H9 (cell line): ENCODE results near the gene KCNJ1. TPM values are rescaled to one million over a fixed set of nuclear protein-coding genes. Genes with fewer than 3 reads are reported as not detected.

Experiments
- DNase-seq: peaks from one replicate; pipeline ENCODE4 v3.0.0-alpha.2; 2017
- H2AFZ ChIP-seq: one replicate; pipeline ENCODE4 v1.6.1; 2013; ENCODE audit warnings: mild to moderate bottlenecking, low read length, control low read depth, moderate library complexity
- H2AK5ac ChIP-seq: 2 replicates; pipeline ENCODE4 v1.6.1; 2013; ENCODE audit warnings: low read length, control low read depth, mixed read lengths; ENCODE audit not compliant: insufficient read length
- H2BK120ac ChIP-seq: one replicate; pipeline ENCODE4 v1.6.1; 2013; ENCODE audit warnings: low read depth, mild to moderate bottlenecking, low read length, control low read depth, inconsistent platforms; ENCODE audit not compliant: poor library complexity, severe bottlenecking
- H2BK12ac ChIP-seq: 2 replicates; pipeline ENCODE4 v1.6.1; 2013; ENCODE audit warnings: low read length, control low read depth, mixed read lengths, low read depth; ENCODE audit not compliant: insufficient read length
- H2BK15ac ChIP-seq: 2 replicates; pipeline ENCODE4 v1.6.1; 2013; ENCODE audit warnings: low read depth, low read length, control low read depth
- H2BK20ac ChIP-seq: one replicate; pipeline ENCODE4 v1.6.1; 2013; ENCODE audit warnings: low read depth, mild to moderate bottlenecking, low read length, control low read depth, inconsistent platforms; ENCODE audit not compliant: poor library complexity, severe bottlenecking
- H2BK5ac ChIP-seq: 2 replicates; pipeline ENCODE4 v1.6.1; 2013; ENCODE audit warnings: low read length, control low read depth, mixed read lengths; ENCODE audit not compliant: insufficient read length
- H3K14ac ChIP-seq: 2 replicates; pipeline ENCODE4 v1.6.1; 2013; ENCODE audit warnings: low read length, control low read depth; ENCODE audit not compliant: insufficient read depth
- H3K18ac ChIP-seq: 2 replicates; pipeline ENCODE4 v1.6.1; 2013; ENCODE audit warnings: low read depth, mild to moderate bottlenecking, mixed read lengths, low read length, control low read depth; ENCODE audit not compliant: insufficient read length
- H3K23ac ChIP-seq: 2 replicates; pipeline ENCODE4 v1.6.1; 2013; ENCODE audit warnings: low read length, control low read depth, mixed read lengths, low read depth; ENCODE audit not compliant: insufficient read length
- H3K23me2 ChIP-seq: 2 replicates; pipeline ENCODE4 v1.6.1; 2013; ENCODE audit warnings: low read depth, mild to moderate bottlenecking, mixed read lengths, low read length, control low read depth; ENCODE audit not compliant: insufficient read length, poor library complexity, severe bottlenecking
- H3K27ac ChIP-seq: 2 replicates; pipeline ENCODE4 v1.5.1; 2013; ENCODE audit warnings: low read length, control low read depth, mixed read lengths, low read depth; ENCODE audit not compliant: insufficient read length
- H3K27me3 ChIP-seq: 2 replicates; pipeline ENCODE4 v1.6.1; 2013; ENCODE audit warnings: low read length, control low read depth, inconsistent platforms; ENCODE audit not compliant: insufficient read depth
- H3K4ac ChIP-seq: 2 replicates; pipeline ENCODE4 v1.6.1; 2013; ENCODE audit warnings: low read depth, mild to moderate bottlenecking, control low read depth, inconsistent platforms, low read length, moderate library complexity
- H3K4me1 ChIP-seq: 2 replicates; pipeline ENCODE4 v1.6.1; 2013; ENCODE audit warnings: low read length, control low read depth, inconsistent platforms; ENCODE audit not compliant: insufficient read depth
- H3K4me2 ChIP-seq: 2 replicates; pipeline ENCODE4 v1.6.1; 2013; ENCODE audit warnings: low read length, control low read depth, mixed read lengths; ENCODE audit not compliant: insufficient read length, insufficient read depth
- H3K56ac ChIP-seq: 2 replicates; pipeline ENCODE4 v1.6.1; 2013; ENCODE audit warnings: low read depth, mild to moderate bottlenecking, mixed read lengths, low read length, control low read depth; ENCODE audit not compliant: insufficient read length
- H3K79me1 ChIP-seq: 2 replicates; pipeline ENCODE4 v1.6.1; 2013; ENCODE audit warnings: low read depth, mild to moderate bottlenecking, moderate library complexity, low read length, control low read depth, inconsistent platforms; ENCODE audit not compliant: insufficient read depth, poor library complexity, severe bottlenecking
- H3K79me2 ChIP-seq: 2 replicates; pipeline ENCODE4 v1.6.1; 2013; ENCODE audit warnings: low read length, control low read depth, inconsistent platforms; ENCODE audit not compliant: insufficient read depth
- H3K9ac ChIP-seq: 2 replicates; pipeline ENCODE4 v1.6.1; 2013; ENCODE audit warnings: low read length, control low read depth, mixed read lengths; ENCODE audit not compliant: insufficient read length; ENCODE audit errors: extremely low read depth
- H3K9me3 ChIP-seq: one replicate; pipeline ENCODE4 v1.6.1; 2013; ENCODE audit warnings: low read depth, low read length, inconsistent platforms; ENCODE audit not compliant: control insufficient read depth
- H3T11ph ChIP-seq: one replicate; pipeline ENCODE4 v1.6.1; 2013; ENCODE audit warnings: mild to moderate bottlenecking, low read length, control low read depth, inconsistent platforms
- H4K20me1 ChIP-seq: one replicate; pipeline ENCODE4 v1.6.1; 2013; ENCODE audit not compliant: control insufficient read depth, insufficient read length, insufficient read depth
- H4K5ac ChIP-seq: 2 replicates; pipeline ENCODE4 v1.6.1; 2013; ENCODE audit warnings: low read depth, mild to moderate bottlenecking, mixed read lengths, low read length, control low read depth; ENCODE audit not compliant: insufficient read length
- H4K8ac ChIP-seq: replicated peaks from 2 replicates; pipeline ENCODE4 v1.6.1; 2013; ENCODE audit warnings: low read length, control low read depth, mixed read lengths, low read depth; ENCODE audit not compliant: insufficient read length
- H4K91ac ChIP-seq: 2 replicates; pipeline ENCODE4 v1.6.1; 2013; ENCODE audit warnings: low read depth, mild to moderate bottlenecking, moderate library complexity, mixed read lengths, low read length, control low read depth; ENCODE audit not compliant: insufficient read length
- H3K27ac Mint-ChIP-seq, 3 experiments: 2 replicates in 2 of 3; 3 replicates in 1 of 3; pipeline ENCODE4 v1.8.0; 2020 to 2021; ENCODE audit warnings: mixed read lengths in 3 of 3, mild to moderate bottlenecking in 1 of 3, moderate library complexity in 1 of 3
- H3K27me3 Mint-ChIP-seq: 2 replicates; pipeline ENCODE4 v1.8.0; 2021; ENCODE audit warnings: low read depth, mild to moderate bottlenecking, moderate library complexity, mixed read lengths
- H3K36me3 Mint-ChIP-seq, 3 experiments: 2 replicates in 2 of 3; 3 replicates in 1 of 3; pipeline ENCODE4 v1.8.0; 2020 to 2021; ENCODE audit warnings: low read depth in 3 of 3, mixed read lengths in 3 of 3; ENCODE audit not compliant: insufficient read depth in 1 of 3
- H3K4me1 Mint-ChIP-seq, 2 experiments: 2 replicates each; pipeline ENCODE4 v1.8.0; 2020; ENCODE audit warnings: mixed read lengths in 2 of 2
- H3K4me3 Mint-ChIP-seq, 2 experiments: 2 replicates in 1 of 2; 3 replicates in 1 of 2; pipeline ENCODE4 v1.8.0; 2020 to 2021; ENCODE audit warnings: mild to moderate bottlenecking in 2 of 2, mixed read lengths in 2 of 2, moderate library complexity in 1 of 2
- H3K9me3 Mint-ChIP-seq, 2 experiments: 2 replicates in 1 of 2; 3 replicates in 1 of 2; pipeline ENCODE4 v1.8.0; 2020; ENCODE audit warnings: mild to moderate bottlenecking in 2 of 2, mixed read lengths in 2 of 2, moderate library complexity in 1 of 2
- WGBS: extraction: QIAGEN DNeasy Blood & Tissue Kit; methylation state at CpG from one replicate; pipeline ENCODE4 v1.1.7; 2013; ENCODE audit warnings: missing lambda C conversion rate, low lambda C conversion rate, mixed read lengths; ENCODE audit not compliant: insufficient read length; ENCODE audit errors: extremely low coverage; 5-methylcytosine and 5-hydroxymethylcytosine counted together
- total RNA-seq: library from RNA; stranded (reverse); gene quantifications from 2 replicates; pipeline ENCODE4 v1.2.1, GENCODE V29; 2021
- TF ChIP-seq, protein P1 (sequence below): fragments of 200-600 bp; sonication (generic); conservative IDR thresholded peaks from 3 replicates; pipeline ENCODE4 v1.8.0; 2021; ENCODE audit warnings: antibody characterized with exemption, mild to moderate bottlenecking

The KCNJ1 gene
- total RNA-seq, 1 experiment from 2014 or later = not detected

DNA sequence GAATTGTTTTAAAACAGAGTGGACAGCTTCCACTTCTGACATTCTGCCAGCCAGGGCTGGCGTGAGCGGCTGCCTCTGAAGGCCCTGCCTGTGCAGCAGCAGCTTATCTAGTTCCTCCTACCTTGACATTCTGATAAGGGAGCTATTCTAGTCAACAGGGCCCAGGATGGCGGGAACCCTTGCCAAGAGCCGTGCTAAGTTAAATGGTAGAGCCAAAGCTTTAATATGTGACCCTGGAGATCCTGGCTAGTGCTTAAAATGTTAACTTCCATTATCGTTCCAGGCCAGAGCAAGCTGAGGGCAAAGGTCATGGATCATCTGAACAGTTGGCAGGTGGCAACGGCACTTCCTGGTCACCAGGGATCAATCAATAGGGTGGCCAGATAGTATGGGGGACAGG is 27.6 kb upstream of the KCNJ1 start:
- Histone ChIP-seq H2BK120ac (no peak overlapping the region), H4K20me1 (no peaks in the 10 kb centered on the region), H2BK12ac (no peak overlapping the region), H3K4ac (no peak overlapping the region), H2AK5ac (no peak overlapping the region), H2AFZ (no peak overlapping the region), H3K23me2 (peaks cover 8% of the 10 kb centered on the region), H2BK15ac (no peak overlapping the region), H3K79me1 (no peaks in the 10 kb centered on the region), H3K4me2 (no peak overlapping the region), H4K8ac (no peak overlapping the region), H3T11ph (no peak overlapping the region), H3K4me1 (no peaks in the 10 kb centered on the region), H3K79me2 (no peaks in the 10 kb centered on the region), H3K27ac (no peak overlapping the region), H2BK20ac (no peak overlapping the region), H2BK5ac (no peak overlapping the region), H4K5ac (no peak overlapping the region), H3K9me3 (no peaks in the 10 kb centered on the region), H3K18ac (no peak overlapping the region), H3K56ac (no peak overlapping the region), H3K9ac (no peak overlapping the region), H4K91ac (no peak overlapping the region), H3K23ac (no peak overlapping the region), H3K27me3 (peaks cover 40% of the 10 kb centered on the region), H3K14ac (no peak overlapping the region)
- WGBS = no CpG with 5 or more reads among the region's 6 CpGs
- Mint-ChIP-seq H3K4me1 (peaks cover 11 to 16% of the 10 kb centered on the region in 2 experiments), H3K27me3 (peaks cover 93% of the 10 kb centered on the region), H3K36me3 (no peaks in the 10 kb centered on the region), H3K9me3 (no peaks in the 10 kb centered on the region; a peak in 1 of 5 replicates), H3K27ac (no peak overlapping the region), H3K4me3 (no peak overlapping the region)
- TF ChIP-seq, protein P1, sequence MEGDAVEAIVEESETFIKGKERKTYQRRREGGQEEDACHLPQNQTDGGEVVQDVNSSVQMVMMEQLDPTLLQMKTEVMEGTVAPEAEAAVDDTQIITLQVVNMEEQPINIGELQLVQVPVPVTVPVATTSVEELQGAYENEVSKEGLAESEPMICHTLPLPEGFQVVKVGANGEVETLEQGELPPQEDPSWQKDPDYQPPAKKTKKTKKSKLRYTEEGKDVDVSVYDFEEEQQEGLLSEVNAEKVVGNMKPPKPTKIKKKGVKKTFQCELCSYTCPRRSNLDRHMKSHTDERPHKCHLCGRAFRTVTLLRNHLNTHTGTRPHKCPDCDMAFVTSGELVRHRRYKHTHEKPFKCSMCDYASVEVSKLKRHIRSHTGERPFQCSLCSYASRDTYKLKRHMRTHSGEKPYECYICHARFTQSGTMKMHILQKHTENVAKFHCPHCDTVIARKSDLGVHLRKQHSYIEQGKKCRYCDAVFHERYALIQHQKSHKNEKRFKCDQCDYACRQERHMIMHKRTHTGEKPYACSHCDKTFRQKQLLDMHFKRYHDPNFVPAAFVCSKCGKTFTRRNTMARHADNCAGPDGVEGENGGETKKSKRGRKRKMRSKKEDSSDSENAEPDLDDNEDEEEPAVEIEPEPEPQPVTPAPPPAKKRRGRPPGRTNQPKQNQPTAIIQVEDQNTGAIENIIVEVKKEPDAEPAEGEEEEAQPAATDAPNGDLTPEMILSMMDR = no peak
- DNase-seq = no peak
